DMS153 treated with DMSO at 0.1 percent for 48 hours (cell line): ENCODE measurements around the gene CHURC1.

ENCODE experiments used
- DNase-seq: peaks from one replicate; lab custom pipeline; 2025; ENCODE audit not compliant: unreplicated experiment; lab: John Stamatoyannopoulos, UW

The CHURC1 gene

DNA sequence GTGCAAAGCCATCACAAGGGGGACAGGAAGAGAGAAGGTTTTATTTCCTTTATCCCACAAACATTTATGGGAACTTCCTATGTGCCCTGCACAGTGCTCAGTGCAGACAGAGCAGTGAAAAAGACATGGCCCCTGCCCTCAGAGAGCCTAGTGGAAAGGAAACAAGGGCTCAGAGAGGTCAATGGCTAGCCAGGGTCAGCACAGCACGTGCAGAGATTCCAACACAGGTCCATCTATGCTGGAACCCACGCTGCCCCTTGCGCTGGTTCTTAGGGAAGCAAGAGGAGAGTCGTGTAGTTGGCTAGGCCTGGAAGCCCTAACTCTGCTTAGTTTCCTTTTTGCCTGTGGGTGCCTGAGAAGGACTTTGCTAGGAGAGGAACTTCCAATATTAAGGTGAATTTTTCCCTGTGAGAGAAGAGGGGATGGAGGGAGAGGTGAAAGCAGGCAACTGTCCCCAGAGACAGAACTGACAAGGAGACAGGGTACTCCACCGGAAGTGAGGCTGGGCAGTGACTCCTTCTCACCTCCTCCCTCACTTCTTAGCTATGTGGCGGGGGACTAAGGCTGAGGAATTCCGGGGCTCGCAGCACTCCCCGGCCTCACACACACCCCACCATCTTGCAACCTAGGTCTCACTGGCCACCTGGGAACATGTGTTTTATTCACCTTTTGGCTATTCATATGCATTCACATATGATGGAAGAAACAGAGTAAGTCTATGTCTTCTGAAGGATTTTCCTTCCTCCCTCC is 40.4 kb downstream of the CHURC1 start:
- no peak for DNase-seq

- no peak for DNase-seq
Observed at GRCh38 chr14:64955297-64955696, 41.0 kb downstream of the CHURC1 start.

- no peak for DNase-seq
Observed at GRCh38 chr14:64956697-64957406, 42.6 kb downstream of the CHURC1 start.

DNA sequence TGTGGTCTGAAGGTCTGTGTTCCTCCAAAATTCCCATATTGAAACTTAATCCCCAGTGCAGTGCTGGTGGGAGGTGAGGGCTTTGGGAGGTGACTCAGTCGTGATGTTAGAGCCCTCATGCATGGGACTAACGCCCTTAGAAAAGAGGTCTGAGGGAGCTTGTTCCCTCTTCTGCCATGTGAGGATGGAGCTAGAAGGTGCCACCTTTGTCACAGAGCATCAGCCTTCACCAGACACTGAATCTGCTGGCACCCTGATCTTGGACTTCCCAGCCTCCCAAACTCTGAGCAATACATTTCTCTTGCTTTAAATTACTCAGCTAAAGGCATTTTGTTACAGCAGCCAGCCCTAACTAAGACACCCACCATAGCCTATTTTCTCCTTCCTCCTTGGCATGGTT is 43.9 kb downstream of the CHURC1 start:
- no peak for DNase-seq

- no peak for DNase-seq
Observed at GRCh38 chr14:64958743-64959142, 44.5 kb downstream of the CHURC1 start.

GRCh38 chr14:64960762-64961276 is 46.6 kb downstream of the CHURC1 start:
- DNase-seq = peak; percentile 44

DNA sequence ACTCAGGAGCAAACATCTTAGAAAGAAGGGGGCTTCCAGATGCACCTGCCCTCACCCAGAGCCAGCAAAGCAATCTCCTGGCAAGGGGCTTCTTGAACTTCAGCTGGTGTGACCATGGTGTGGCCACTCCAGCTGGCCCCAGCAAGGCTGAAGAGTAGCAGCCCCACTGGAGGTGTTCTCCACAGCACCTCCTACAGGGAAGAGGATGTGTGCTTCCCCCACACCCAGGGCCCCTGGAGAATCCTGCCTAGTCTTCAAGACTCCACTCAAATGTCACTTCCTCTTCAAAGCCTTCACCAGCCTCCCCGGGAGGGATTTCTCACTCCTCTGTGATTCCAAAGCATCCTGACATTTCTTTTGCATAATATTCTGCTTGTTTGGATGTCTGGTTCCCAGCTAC is 49.4 kb downstream of the CHURC1 start:
- no peak for DNase-seq

- DNase-seq = no peak
Observed at GRCh38 chr14:64965356-64966000, 51.2 kb downstream of the CHURC1 start.

DNA sequence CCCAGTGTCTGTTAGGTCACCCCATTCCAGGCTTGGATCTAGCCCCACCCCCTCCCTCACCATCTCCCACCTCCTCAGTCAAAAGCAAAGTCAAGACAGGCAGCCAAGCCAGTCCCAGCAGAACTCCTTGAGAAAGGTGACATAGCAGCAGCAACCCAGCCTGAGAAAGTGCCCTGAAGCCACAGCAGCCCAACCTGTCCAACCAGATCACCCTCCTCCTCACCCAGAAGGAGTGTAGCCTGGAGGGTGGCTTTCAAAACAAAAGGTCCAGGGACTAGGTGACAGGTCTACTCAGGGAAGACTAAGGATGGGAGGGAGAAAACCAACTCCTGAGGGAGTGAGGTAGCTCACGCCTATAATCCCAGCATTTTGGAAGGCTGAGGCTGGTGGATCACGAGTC is 52.7 kb downstream of the CHURC1 start:
- no peak for DNase-seq

DNA sequence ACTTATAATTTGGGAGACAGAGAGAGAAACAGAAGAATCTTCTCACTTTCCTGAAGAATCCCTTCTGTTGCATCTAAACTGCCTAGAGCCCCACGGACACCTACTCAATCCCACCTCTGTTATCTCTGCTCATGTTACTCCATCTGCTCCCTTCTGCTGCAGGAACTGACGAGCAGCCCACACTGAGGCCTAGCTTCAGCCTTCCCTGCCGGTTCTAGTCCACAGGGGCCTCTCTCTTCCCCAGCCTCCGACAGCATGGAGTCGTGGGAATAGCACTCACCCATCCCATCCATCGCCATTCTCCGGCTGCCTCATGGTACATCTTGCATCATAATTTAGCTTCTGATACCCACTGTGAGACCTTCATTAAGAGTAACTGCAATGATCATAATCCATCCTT is 53.9 kb downstream of the CHURC1 start:
- no peak for DNase-seq

DNA sequence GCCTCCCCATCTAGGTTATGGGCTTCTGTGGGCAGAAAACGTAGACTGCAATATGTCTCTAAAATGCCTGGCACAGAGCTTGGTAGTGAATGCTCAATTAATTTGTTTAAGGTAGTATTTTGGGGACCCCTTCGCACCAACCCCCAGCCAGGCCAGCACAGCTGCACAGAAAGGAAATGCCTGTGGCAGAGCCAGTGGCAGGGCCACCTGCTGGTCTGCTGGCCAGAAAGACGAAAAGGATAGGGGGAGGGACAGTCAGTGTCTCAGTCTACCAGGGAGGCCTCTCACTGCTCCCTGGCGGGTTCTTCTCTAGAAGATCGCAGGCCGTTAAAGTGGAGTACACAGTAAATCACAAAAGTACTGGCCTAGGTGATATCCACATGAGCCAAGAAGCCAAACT is 54.4 kb downstream of the CHURC1 start:
- no peak for DNase-seq

GRCh38 chr14:64970041-64970440 is 55.8 kb downstream of the CHURC1 start:
- no peak for DNase-seq

DNA sequence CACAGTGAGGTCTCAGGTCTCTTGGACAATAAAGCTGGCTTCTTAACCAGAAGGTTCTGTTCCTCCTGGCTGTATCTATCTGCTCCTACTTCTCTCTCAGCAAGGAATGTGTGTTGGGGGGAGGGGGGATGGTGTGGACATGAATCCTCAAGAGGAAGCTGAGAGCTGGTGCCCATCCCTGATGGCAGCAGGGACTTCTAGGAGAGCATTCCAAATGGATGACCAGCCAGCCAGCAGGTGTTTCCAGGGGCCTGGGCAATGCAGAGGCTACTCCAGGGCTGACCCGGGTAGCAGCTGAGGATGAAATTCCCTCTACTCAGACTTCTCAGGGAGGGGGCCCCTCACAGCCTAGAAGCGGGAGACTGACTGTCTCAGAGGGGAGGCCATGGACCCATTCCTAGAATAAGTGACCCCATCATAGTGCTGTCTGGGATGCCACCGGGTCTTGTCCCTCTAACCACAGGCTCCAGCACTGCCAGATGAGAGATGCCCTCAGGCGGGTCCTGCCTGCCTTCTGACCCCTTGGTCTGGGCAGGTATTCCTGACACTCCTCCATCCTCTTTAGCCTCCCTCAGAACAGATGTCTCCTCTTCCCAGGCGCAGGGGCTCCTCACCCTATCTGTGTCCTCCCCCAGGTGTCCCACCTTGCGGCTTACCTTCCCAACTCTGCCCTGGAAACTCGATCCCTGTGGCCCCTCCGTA is 56.7 kb downstream of the CHURC1 start:
- no peak for DNase-seq

DNA sequence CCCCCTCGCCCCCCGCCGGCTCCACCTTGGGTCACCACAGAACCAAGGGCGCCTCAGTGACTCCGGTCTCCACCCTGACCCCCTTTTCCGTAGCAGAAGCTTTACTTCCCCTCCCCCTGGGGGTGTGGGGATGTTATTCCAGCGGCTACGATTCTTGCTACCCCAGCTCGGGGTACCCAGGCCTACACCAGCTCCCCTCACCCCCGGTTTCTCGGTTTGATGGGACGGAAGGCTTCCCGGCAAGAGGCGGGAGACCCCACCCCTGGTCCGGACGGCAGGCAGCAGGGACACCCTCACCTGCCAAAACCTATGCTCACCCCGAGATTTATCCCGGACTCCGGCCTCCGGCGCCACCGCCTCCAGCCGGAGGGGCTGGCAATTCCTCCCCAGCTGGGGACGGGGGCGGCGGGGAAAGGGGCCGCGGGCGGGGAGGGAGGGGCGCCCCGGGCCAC is 57.3 kb downstream of the CHURC1 start:
- no peak for DNase-seq

DNA sequence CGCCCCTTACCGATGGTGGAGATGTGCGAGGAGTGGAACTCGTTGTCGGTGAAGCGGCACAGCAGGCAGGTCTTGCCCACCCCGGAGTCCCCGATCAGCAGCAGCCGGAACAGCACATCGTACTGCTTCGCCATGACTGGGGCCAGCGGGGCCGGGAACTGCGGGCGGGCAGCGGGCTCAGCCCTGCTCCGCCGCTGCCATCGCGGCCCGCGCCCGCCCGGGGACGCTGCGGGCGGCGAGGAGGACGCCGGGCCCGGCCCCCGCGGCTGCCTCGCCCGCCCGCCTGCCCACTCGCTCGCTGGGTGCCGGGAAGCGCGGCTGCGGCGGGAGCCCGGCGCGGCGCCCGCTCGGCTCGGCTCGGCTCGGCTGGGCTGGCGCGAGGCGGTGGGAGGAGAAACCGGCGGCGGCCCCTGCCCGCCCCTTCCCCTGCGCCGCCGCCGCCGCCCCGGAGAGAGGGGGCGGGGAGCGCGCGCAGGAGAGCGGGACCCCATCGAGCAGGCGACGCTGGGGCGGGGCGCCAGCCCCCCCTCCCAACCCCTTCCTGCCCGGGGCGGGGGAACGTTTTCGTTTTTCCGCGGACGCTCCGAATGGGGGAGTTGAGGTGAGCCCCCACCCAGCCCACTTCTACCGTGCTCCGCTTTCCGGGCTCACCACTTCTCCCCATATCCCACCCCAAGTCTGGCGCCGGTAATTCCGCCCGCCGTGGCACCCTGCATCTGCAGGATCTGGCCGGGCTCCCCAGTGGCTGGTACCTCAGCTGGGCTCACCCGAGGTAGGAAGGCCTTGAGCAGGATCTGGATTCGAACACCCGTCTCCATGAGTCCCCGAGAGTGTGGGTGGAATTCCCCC is 57.9 kb downstream of the CHURC1 start, which contains the start of gene RAB15:
Gene RAB15 (minus strand): TSS at position 394 of the 849 bp plus-strand sequence. CDS start 260 bp downstream, at position 134.
- DNase-seq = no peak

DNA sequence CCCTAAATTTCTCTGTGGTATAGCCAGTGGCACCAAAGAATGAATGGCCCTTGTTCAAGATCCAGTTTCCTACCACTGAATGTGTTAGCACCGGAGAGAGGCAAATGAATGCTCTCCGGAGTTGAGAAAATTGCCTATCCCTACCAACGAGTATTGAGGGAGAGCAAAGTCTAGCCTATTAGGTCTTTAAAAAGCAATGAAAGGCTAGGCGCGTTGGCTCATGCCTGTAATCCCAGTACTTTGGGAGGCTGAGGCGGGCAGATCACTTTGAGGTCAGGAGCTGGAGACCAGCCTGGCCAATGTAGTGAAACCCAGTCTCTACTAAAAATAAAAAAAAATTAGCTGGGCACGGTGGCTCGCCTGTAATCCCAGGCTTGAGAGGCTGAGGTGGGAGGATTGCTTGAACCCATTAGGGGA is 58.8 kb downstream of the CHURC1 start:
- DNase-seq = no peak

DNA sequence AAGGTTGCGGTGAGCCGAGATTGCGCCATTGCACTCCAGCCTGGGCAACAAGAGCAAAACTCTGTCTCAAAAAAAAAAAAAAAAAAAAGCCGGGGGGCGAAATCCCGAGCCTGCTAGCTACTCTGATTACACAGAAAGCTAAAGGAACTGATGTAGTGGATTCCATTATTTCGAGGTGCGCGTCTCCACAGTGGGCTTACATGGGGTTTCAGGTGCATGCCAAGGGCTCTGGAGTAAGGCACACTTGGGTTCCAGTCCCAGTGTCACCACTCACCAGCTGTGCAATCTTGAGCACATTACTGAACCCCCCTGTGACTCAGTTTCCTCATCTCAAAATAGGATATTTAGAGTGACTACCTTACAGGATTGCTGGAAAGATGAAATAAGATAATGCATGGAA is 59.6 kb downstream of the CHURC1 start:
- DNase-seq = no peak

DNA sequence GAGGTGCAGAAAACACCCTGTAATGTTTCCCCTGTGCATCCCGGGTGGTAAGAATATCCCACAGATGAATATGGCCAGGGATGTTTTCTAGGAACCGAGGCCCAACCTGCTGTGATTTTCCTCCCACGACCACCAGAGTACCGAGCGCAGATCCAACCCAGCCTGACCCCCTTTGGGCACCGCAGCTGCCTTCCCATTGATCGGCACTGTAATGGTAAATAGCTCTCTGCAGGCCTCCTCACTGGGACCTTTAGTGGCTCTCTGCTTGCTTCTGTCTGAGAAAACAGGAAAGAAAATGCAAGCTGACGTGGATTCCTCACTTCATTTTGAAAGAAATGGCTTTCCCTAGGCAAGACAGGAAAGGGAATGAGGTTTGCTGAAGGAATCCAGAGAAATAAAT is 60.3 kb downstream of the CHURC1 start:
- no peak for DNase-seq

- no peak for DNase-seq
Observed at GRCh38 chr14:64979336-64980074, 65.2 kb downstream of the CHURC1 start.
